ENCODE data around the gene SORBS1.

SORBS1 gene

GRCh38 chr10:95564291-95564690, 3.1 kb upstream of the SORBS1 start:
- no peak for DNase-seq

GRCh38 chr10:95562341-95562965, 1.3 kb upstream of the SORBS1 start:
- DNase-seq: no peak

GRCh38 chr10:95561864-95562177, 650 bp upstream of the SORBS1 start:
- DNase-seq: no peak

- DNase-seq: peak; percentile 37 to 40
Observed at GRCh38 chr10:95560278-95561176, 644 bp downstream of the SORBS1 start.

GRCh38 chr10:95559896-95560277, 1.3 kb downstream of the SORBS1 start:
- no peak for DNase-seq

GRCh38 chr10:95559471-95559870, 1.7 kb downstream of the SORBS1 start:
- DNase-seq: no peak

- DNase-seq: no peak
Observed at GRCh38 chr10:95558593-95559320, 2.4 kb downstream of the SORBS1 start.

GRCh38 chr10:95556994-95557767, 4.0 kb downstream of the SORBS1 start:
- DNase-seq: no peak

- DNase-seq: no peak
Observed at GRCh38 chr10:95553674-95554073, 7.5 kb downstream of the SORBS1 start.

GRCh38 chr10:95552679-95553342, 8.4 kb downstream of the SORBS1 start:
- DNase-seq: no peak

GRCh38 chr10:95550073-95550672, 11.0 kb downstream of the SORBS1 start:
- no peak for DNase-seq

- no peak for DNase-seq
Observed at GRCh38 chr10:95547791-95548435, 13.3 kb downstream of the SORBS1 start.

GRCh38 chr10:95547197-95547596, 14.0 kb downstream of the SORBS1 start:
- no peak for DNase-seq

GRCh38 chr10:95545981-95546380, 15.2 kb downstream of the SORBS1 start:
- DNase-seq: no peak

GRCh38 chr10:95544783-95545500, 16.2 kb downstream of the SORBS1 start:
- no peak for DNase-seq

GRCh38 chr10:95543459-95543858, 17.7 kb downstream of the SORBS1 start:
- DNase-seq: no peak

- no peak for DNase-seq
Observed at GRCh38 chr10:95542761-95543160, 18.4 kb downstream of the SORBS1 start.

GRCh38 chr10:95542330-95542729, 18.8 kb downstream of the SORBS1 start:
- no peak for DNase-seq

GRCh38 chr10:95540514-95541052, 20.6 kb downstream of the SORBS1 start:
- DNase-seq: no peak

- no peak for DNase-seq
Observed at GRCh38 chr10:95539560-95540284, 21.4 kb downstream of the SORBS1 start.

Measured in activated CD4-positive, alpha-beta T cell treated with anti-CD3 and anti-CD28 coated beads, Interleukin-2, amount 50 U/mL, for 4 hours (primary cell).